ENCODE results near the gene EDN1. TPM values are rescaled to one million over a fixed set of nuclear protein-coding genes. Genes with fewer than 3 reads are reported as not detected.

EDN1 gene
- polyA plus RNA-seq, 3 donors, result 0.11 to 0.71 TPM; not detected in 1

GRCh38 chr6:12327988-12328387, 37.8 kb downstream of the EDN1 start:
- Histone ChIP-seq H2AFZ (ENCODE audit: insufficient read depth, low read depth, low read length, poor library complexity, severe bottlenecking) (no peak overlapping the region), H3K4me2 (replicated peaks; ENCODE audit: extremely low read depth, low read length, poor library complexity, severe bottlenecking) (no peak overlapping the region), H3K9me3 (replicated peaks in 1 of 2; ENCODE audit: control insufficient read depth in 1 of 2, insufficient read depth in 1 of 2, low read length in 2 of 2) (no peaks in the 10 kb centered on the region), H3K4me3 (replicated peaks in 1 of 3; ENCODE audit: low read depth in 2 of 3, low read length in 3 of 3) (no peak overlapping the region), H3K27me3 (ENCODE audit: control insufficient read depth in 2 of 2, insufficient read depth in 2 of 2, low read length in 2 of 2) (no peaks in the 10 kb centered on the region), H3K27ac (ENCODE audit: low read depth in 1 of 2, low read length in 2 of 2) (no peak overlapping the region), H3K9ac (ENCODE audit: insufficient read depth, low read length, poor library complexity, severe bottlenecking) (no peak overlapping the region), H4K20me1 (ENCODE audit: insufficient read depth, low read length) (no peaks in the 10 kb centered on the region), H3K4me1 (ENCODE audit: control insufficient read depth in 1 of 2, insufficient read depth in 2 of 2, low read length in 2 of 2) (peaks cover 11 to 13% of the 10 kb centered on the region in 2 donors), H3K36me3 (replicated peaks in 1 of 2; ENCODE audit: control insufficient read depth in 1 of 2, insufficient read depth in 2 of 2, low read length in 2 of 2) (no peaks in the 10 kb centered on the region), H3K79me2 (ENCODE audit: insufficient read depth, low read length) (no peaks in the 10 kb centered on the region)
- Mint-ChIP-seq H3K9me3 (no peaks in the 10 kb centered on the region), H3K27ac (no peak overlapping the region), H3K4me3 (no peak overlapping the region), H3K27me3 (ENCODE audit: low read depth in 3 of 3) (peaks cover 3 to 9% (median 7%) of the 10 kb centered on the region in 3 donors), H3K36me3 (no peaks in the 10 kb centered on the region), H3K4me1 (peaks cover 16% of the 10 kb centered on the region)
- DNase-seq, result no peak
- TF ChIP-seq, protein P1, sequence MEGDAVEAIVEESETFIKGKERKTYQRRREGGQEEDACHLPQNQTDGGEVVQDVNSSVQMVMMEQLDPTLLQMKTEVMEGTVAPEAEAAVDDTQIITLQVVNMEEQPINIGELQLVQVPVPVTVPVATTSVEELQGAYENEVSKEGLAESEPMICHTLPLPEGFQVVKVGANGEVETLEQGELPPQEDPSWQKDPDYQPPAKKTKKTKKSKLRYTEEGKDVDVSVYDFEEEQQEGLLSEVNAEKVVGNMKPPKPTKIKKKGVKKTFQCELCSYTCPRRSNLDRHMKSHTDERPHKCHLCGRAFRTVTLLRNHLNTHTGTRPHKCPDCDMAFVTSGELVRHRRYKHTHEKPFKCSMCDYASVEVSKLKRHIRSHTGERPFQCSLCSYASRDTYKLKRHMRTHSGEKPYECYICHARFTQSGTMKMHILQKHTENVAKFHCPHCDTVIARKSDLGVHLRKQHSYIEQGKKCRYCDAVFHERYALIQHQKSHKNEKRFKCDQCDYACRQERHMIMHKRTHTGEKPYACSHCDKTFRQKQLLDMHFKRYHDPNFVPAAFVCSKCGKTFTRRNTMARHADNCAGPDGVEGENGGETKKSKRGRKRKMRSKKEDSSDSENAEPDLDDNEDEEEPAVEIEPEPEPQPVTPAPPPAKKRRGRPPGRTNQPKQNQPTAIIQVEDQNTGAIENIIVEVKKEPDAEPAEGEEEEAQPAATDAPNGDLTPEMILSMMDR (IDR thresholded peaks at IDR 0.05), result no peak
- intact Hi-C loops (cut with micrococcal nuclease), result no loop called here
- 38% methylated on average over 1 of the region's 4 CpGs for WGBS (ENCODE audit: insufficient coverage)

GRCh38 chr6:12328701-12329100, 38.5 kb downstream of the EDN1 start:
- Histone ChIP-seq H3K4me1 (ENCODE audit: control insufficient read depth in 1 of 2, insufficient read depth in 2 of 2, low read length in 2 of 2) (peaks cover 16 to 20% of the 10 kb centered on the region in 2 donors), H3K9me3 (replicated peaks in 1 of 2; ENCODE audit: control insufficient read depth in 1 of 2, insufficient read depth in 1 of 2, low read length in 2 of 2) (no peaks in the 10 kb centered on the region), H3K9ac (ENCODE audit: insufficient read depth, low read length, poor library complexity, severe bottlenecking) (no peak overlapping the region), H3K36me3 (replicated peaks in 1 of 2; ENCODE audit: control insufficient read depth in 1 of 2, insufficient read depth in 2 of 2, low read length in 2 of 2) (no peaks in the 10 kb centered on the region), H3K27ac (ENCODE audit: low read depth in 1 of 2, low read length in 2 of 2) (no peak overlapping the region), H3K27me3 (ENCODE audit: control insufficient read depth in 2 of 2, insufficient read depth in 2 of 2, low read length in 2 of 2) (no peaks in the 10 kb centered on the region), H3K79me2 (ENCODE audit: insufficient read depth, low read length) (no peaks in the 10 kb centered on the region), H3K4me3 (replicated peaks in 1 of 3; ENCODE audit: low read depth in 2 of 3, low read length in 3 of 3) (no peak overlapping the region), H3K4me2 (replicated peaks; ENCODE audit: extremely low read depth, low read length, poor library complexity, severe bottlenecking) (no peak overlapping the region), H4K20me1 (ENCODE audit: insufficient read depth, low read length) (no peaks in the 10 kb centered on the region), H2AFZ (ENCODE audit: insufficient read depth, low read depth, low read length, poor library complexity, severe bottlenecking) (no peak overlapping the region)
- 67% methylated on average over 3 of the region's 3 CpGs for WGBS (ENCODE audit: insufficient coverage)
- Mint-ChIP-seq H3K27ac (no peak overlapping the region), H3K27me3 (ENCODE audit: low read depth in 3 of 3) (peaks cover 3 to 9% (median 7%) of the 10 kb centered on the region in 3 donors), H3K4me3 (no peak overlapping the region), H3K9me3 (no peaks in the 10 kb centered on the region), H3K36me3 (no peaks in the 10 kb centered on the region), H3K4me1 (peaks cover 23% of the 10 kb centered on the region)
- TF ChIP-seq, protein P1 (IDR thresholded peaks at IDR 0.05), result no peak
- no peak for DNase-seq
- intact Hi-C loops (cut with micrococcal nuclease), result no loop called here

Measured in CD14-positive monocyte (primary cell).